WTC11 (cell line): Measurements from ENCODE around the gene ZGRF1. TPM values are rescaled to one million over a fixed set of nuclear protein-coding genes. Genes with fewer than 3 reads are reported as not detected.

ENCODE experiments used
- AFF4 ChIP-seq: sonication (generic); formaldehyde crosslinking; IDR thresholded peaks from 2 replicates; pipeline ENCODE4 v1.8.1; 2023; ENCODE audit warnings: mild to moderate bottlenecking, missing genetic modification reagents, borderline replicate concordance
- AR ChIP-seq: fragments of 250-450 bp; sonication (Bioruptor Pico); IDR thresholded peaks from 2 replicates; pipeline ENCODE4 v1.9.0; 2021; ENCODE audit warnings: mild to moderate bottlenecking
- E2F5 ChIP-seq: sonication (generic); formaldehyde crosslinking; IDR thresholded peaks from 2 replicates; pipeline ENCODE4 v1.8.1; 2022; ENCODE audit warnings: mild to moderate bottlenecking, moderate library complexity, missing genetic modification reagents
- EMX1 ChIP-seq: fragments of 250-450 bp; sonication (Bioruptor Pico); IDR thresholded peaks from 2 replicates; pipeline ENCODE4 v1.8.0; 2021; ENCODE audit warnings: mild to moderate bottlenecking
- FOXP4 ChIP-seq: sonication (generic); formaldehyde crosslinking; IDR thresholded peaks from 2 replicates; pipeline ENCODE4 v1.8.0; 2022; ENCODE audit warnings: mild to moderate bottlenecking, missing genetic modification reagents
- JAZF1 ChIP-seq: fragments of 250-450 bp; sonication (Bioruptor Pico); IDR thresholded peaks from 2 replicates; pipeline ENCODE4 v1.9.0; 2021; ENCODE audit warnings: moderate library complexity, mild to moderate bottlenecking, inconsistent platforms
- KAT7 ChIP-seq: sonication (generic); formaldehyde crosslinking; IDR thresholded peaks from 2 replicates; pipeline ENCODE4 v1.8.1; 2023; ENCODE audit warnings: missing genetic modification reagents, mild to moderate bottlenecking, borderline replicate concordance
- NFATC4 ChIP-seq: fragments of 250-450 bp; sonication (Bioruptor Pico); IDR thresholded peaks from 2 replicates; pipeline ENCODE4 v1.9.0; 2021; ENCODE audit warnings: mild to moderate bottlenecking
- NR3C1 ChIP-seq: sonication (generic); formaldehyde crosslinking; conservative IDR thresholded peaks from 2 replicates; pipeline ENCODE4 v1.8.1; 2023; ENCODE audit warnings: low read depth, mild to moderate bottlenecking, missing genetic modification reagents
- OVOL2 ChIP-seq: fragments of 250-450 bp; sonication (Bioruptor Pico); IDR thresholded peaks from 2 replicates; pipeline ENCODE4 v1.9.0; 2021; ENCODE audit warnings: mild to moderate bottlenecking, borderline replicate concordance
- PRDM15 ChIP-seq: sonication (generic); formaldehyde crosslinking; IDR thresholded peaks from 2 replicates; pipeline ENCODE4 v1.8.0; 2022; ENCODE audit warnings: missing genetic modification reagents
- PREB ChIP-seq: sonication (generic); formaldehyde crosslinking; IDR thresholded peaks from 2 replicates; pipeline ENCODE4 v1.8.1; 2022; ENCODE audit warnings: mild to moderate bottlenecking, missing genetic modification reagents, moderate library complexity, borderline replicate concordance
- PRRX2 ChIP-seq: fragments of 250-450 bp; sonication (Bioruptor Pico); IDR thresholded peaks from 2 replicates; pipeline ENCODE4 v1.8.0; 2021; ENCODE audit warnings: mild to moderate bottlenecking
- RORB ChIP-seq: fragments of 250-450 bp; sonication (Bioruptor Pico); IDR thresholded peaks from 2 replicates; pipeline ENCODE4 v1.9.0; 2021; ENCODE audit warnings: mild to moderate bottlenecking
- SOX15 ChIP-seq: fragments of 250-450 bp; sonication (Bioruptor Pico); IDR thresholded peaks from 2 replicates; pipeline ENCODE4 v1.9.0; 2021; ENCODE audit warnings: mild to moderate bottlenecking
- TEAD1 ChIP-seq: sonication (generic); formaldehyde crosslinking; IDR thresholded peaks from 2 replicates; pipeline ENCODE4 v1.8.0; 2022; ENCODE audit warnings: mild to moderate bottlenecking, missing genetic modification reagents
- ZBTB21 ChIP-seq: sonication (generic); formaldehyde crosslinking; IDR thresholded peaks from 2 replicates; pipeline ENCODE4 v1.8.1; 2023; ENCODE audit warnings: mild to moderate bottlenecking, missing genetic modification reagents, borderline replicate concordance
- ZNF121 ChIP-seq: sonication (generic); formaldehyde crosslinking; IDR thresholded peaks from 2 replicates; pipeline ENCODE4 v1.8.0; 2023; ENCODE audit warnings: missing genetic modification reagents
- ZNF219 ChIP-seq: sonication (generic); formaldehyde crosslinking; IDR thresholded peaks from 2 replicates; pipeline ENCODE4 v1.8.0; 2023; ENCODE audit warnings: missing genetic modification reagents, mild to moderate bottlenecking, borderline replicate concordance
- ZNF232 ChIP-seq: sonication (generic); formaldehyde crosslinking; IDR thresholded peaks from 2 replicates; pipeline ENCODE4 v1.8.0; 2022; ENCODE audit warnings: mild to moderate bottlenecking, missing genetic modification reagents
- total RNA-seq: library from RNA; stranded (reverse); gene quantifications from 3 replicates; pipeline ENCODE4 v1.2.3, GENCODE V29; 2021
- TF ChIP-seq, protein P1 (sequence below): sonication (generic); formaldehyde crosslinking; IDR thresholded peaks from 2 replicates; pipeline ENCODE4 v1.8.0; 2022; ENCODE audit warnings: mild to moderate bottlenecking, missing genetic modification reagents
- TF ChIP-seq, protein P2 (sequence below): sonication (generic); formaldehyde crosslinking; IDR thresholded peaks from 2 replicates; pipeline ENCODE4 v1.8.0; 2023; ENCODE audit warnings: missing genetic modification reagents

ZGRF1 gene
- total RNA-seq, 1 experiment from 2014 or later = 56.2 TPM

GRCh38 chr4:112648263-112649054 is 11.8 kb upstream of the ZGRF1 start (continued):
- TF ChIP-seq JAZF1 (CRISPR knock-in tag) = no peak
- no peak for TF ChIP-seq RORB (CRISPR knock-in tag)
- no peak for TF ChIP-seq ZNF121 (CRISPR knock-in tag)
- TF ChIP-seq ZNF232 (CRISPR knock-in tag) = no peak
- TF ChIP-seq PRDM15 = no peak
- TF ChIP-seq, protein P1, sequence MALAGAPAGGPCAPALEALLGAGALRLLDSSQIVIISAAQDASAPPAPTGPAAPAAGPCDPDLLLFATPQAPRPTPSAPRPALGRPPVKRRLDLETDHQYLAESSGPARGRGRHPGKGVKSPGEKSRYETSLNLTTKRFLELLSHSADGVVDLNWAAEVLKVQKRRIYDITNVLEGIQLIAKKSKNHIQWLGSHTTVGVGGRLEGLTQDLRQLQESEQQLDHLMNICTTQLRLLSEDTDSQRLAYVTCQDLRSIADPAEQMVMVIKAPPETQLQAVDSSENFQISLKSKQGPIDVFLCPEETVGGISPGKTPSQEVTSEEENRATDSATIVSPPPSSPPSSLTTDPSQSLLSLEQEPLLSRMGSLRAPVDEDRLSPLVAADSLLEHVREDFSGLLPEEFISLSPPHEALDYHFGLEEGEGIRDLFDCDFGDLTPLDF (CRISPR knock-in tag) = peak; percentile 39; the same call in 1 of the 2 replicates
- TF ChIP-seq, protein P2, sequence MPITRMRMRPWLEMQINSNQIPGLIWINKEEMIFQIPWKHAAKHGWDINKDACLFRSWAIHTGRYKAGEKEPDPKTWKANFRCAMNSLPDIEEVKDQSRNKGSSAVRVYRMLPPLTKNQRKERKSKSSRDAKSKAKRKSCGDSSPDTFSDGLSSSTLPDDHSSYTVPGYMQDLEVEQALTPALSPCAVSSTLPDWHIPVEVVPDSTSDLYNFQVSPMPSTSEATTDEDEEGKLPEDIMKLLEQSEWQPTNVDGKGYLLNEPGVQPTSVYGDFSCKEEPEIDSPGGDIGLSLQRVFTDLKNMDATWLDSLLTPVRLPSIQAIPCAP (CRISPR knock-in tag) = no peak
- peak; percentile 87; the same call in 1 of the 2 replicates for TF ChIP-seq KAT7 (CRISPR knock-in tag)
- TF ChIP-seq ZNF219 (CRISPR knock-in tag) = no peak
- TF ChIP-seq FOXP4 (CRISPR knock-in tag) = no peak; the same call in 1 of the 2 replicates
- TF ChIP-seq PRRX2 (CRISPR knock-in tag) = peak; percentile 91
- TF ChIP-seq NFATC4 = peak; percentile 91
- TF ChIP-seq NR3C1 (CRISPR knock-in tag) = no peak
- peak; percentile 94 for TF ChIP-seq EMX1 (CRISPR knock-in tag)
- TF ChIP-seq E2F5 (CRISPR knock-in tag) = no peak
- TF ChIP-seq AR (CRISPR knock-in tag) = peak; percentile 93
- TF ChIP-seq ZBTB21 (CRISPR knock-in tag) = no peak
- TF ChIP-seq PREB (CRISPR knock-in tag) = no peak
- TF ChIP-seq AFF4 (CRISPR knock-in tag) = peak; percentile 100
- no peak for TF ChIP-seq OVOL2 (CRISPR knock-in tag)
- no peak for TF ChIP-seq SOX15 (CRISPR knock-in tag)
- peak; percentile 54 for TF ChIP-seq TEAD1 (CRISPR knock-in tag)
